ENCODE measurements around the gene RHBDL3. TPM values are rescaled to one million over a fixed set of nuclear protein-coding genes. Genes with fewer than 3 reads are reported as not detected.

The RHBDL3 gene
- total RNA-seq, 1 donor from 2014 or later, result 124 TPM

GRCh38 chr17:32331243-32332040, 65.8 kb downstream of the RHBDL3 start:
- H3K36me3 Mint-ChIP-seq (ENCODE audit: unreplicated experiment), result no peaks in the 10 kb centered on the region
- H3K9me3 Mint-ChIP-seq (ENCODE audit: unreplicated experiment), result no peaks in the 10 kb centered on the region
- H3K27ac Mint-ChIP-seq (ENCODE audit: unreplicated experiment), result no peak overlapping the region
- peaks cover 1% of the 10 kb centered on the region for H3K4me1 Mint-ChIP-seq (ENCODE audit: low read depth, unreplicated experiment)
- H3K4me3 Mint-ChIP-seq (ENCODE audit: unreplicated experiment), result no peak overlapping the region
- no peaks in the 10 kb centered on the region for H3K27me3 Mint-ChIP-seq (ENCODE audit: unreplicated experiment)
- no peak for TF ChIP-seq CTCF (IDR thresholded peaks at IDR 0.05; ENCODE audit: partially characterized antibody, unreplicated experiment)
- DNase-seq, result no peak

- TF ChIP-seq CTCF (IDR thresholded peaks at IDR 0.05; ENCODE audit: partially characterized antibody, unreplicated experiment), result no peak
- Mint-ChIP-seq H3K4me3 (ENCODE audit: unreplicated experiment) (no peak overlapping the region), H3K36me3 (ENCODE audit: unreplicated experiment) (no peaks in the 10 kb centered on the region), H3K9me3 (ENCODE audit: unreplicated experiment) (no peaks in the 10 kb centered on the region), H3K27ac (ENCODE audit: unreplicated experiment) (no peak overlapping the region), H3K4me1 (ENCODE audit: low read depth, unreplicated experiment) (peaks cover 1% of the 10 kb centered on the region), H3K27me3 (ENCODE audit: unreplicated experiment) (no peaks in the 10 kb centered on the region)
- DNase-seq, result no peak
These were observed 67.6 kb downstream of the RHBDL3 start for GRCh38 chr17:32333187-32333586.

- no peak for DNase-seq
- Mint-ChIP-seq H3K9me3 (ENCODE audit: unreplicated experiment) (no peaks in the 10 kb centered on the region), H3K36me3 (ENCODE audit: unreplicated experiment) (no peaks in the 10 kb centered on the region), H3K27ac (ENCODE audit: unreplicated experiment) (no peak overlapping the region), H3K4me3 (ENCODE audit: unreplicated experiment) (no peak overlapping the region), H3K27me3 (ENCODE audit: unreplicated experiment) (no peaks in the 10 kb centered on the region), H3K4me1 (ENCODE audit: low read depth, unreplicated experiment) (peaks cover 1% of the 10 kb centered on the region)
- TF ChIP-seq CTCF (IDR thresholded peaks at IDR 0.05; ENCODE audit: partially characterized antibody, unreplicated experiment), result no peak
These were observed 69.4 kb downstream of the RHBDL3 start for GRCh38 chr17:32335046-32335445.

- Mint-ChIP-seq H3K4me1 (ENCODE audit: low read depth, unreplicated experiment) (no peaks in the 10 kb centered on the region), H3K27me3 (ENCODE audit: unreplicated experiment) (no peaks in the 10 kb centered on the region), H3K4me3 (ENCODE audit: unreplicated experiment) (no peak overlapping the region), H3K27ac (ENCODE audit: unreplicated experiment) (no peak overlapping the region), H3K9me3 (ENCODE audit: unreplicated experiment) (no peaks in the 10 kb centered on the region), H3K36me3 (ENCODE audit: unreplicated experiment) (no peaks in the 10 kb centered on the region)
- TF ChIP-seq CTCF (IDR thresholded peaks at IDR 0.05; ENCODE audit: partially characterized antibody, unreplicated experiment), result no peak
- DNase-seq, result no peak
These were observed 70.1 kb downstream of the RHBDL3 start for GRCh38 chr17:32335687-32336086.

- DNase-seq, result no peak
- Mint-ChIP-seq H3K27me3 (ENCODE audit: unreplicated experiment) (no peaks in the 10 kb centered on the region), H3K27ac (ENCODE audit: unreplicated experiment) (peak overlapping the region; percentile 94), H3K9me3 (ENCODE audit: unreplicated experiment) (peaks cover 3% of the 10 kb centered on the region), H3K4me1 (ENCODE audit: low read depth, unreplicated experiment) (peaks cover 6% of the 10 kb centered on the region), H3K36me3 (ENCODE audit: unreplicated experiment) (no peaks in the 10 kb centered on the region), H3K4me3 (ENCODE audit: unreplicated experiment) (peak overlapping the region; percentile 98)
- no peak for TF ChIP-seq CTCF (IDR thresholded peaks at IDR 0.05; ENCODE audit: partially characterized antibody, unreplicated experiment)
These were observed 75.7 kb downstream of the RHBDL3 start for GRCh38 chr17:32341141-32341856.

All from glutamatergic neuron (in vitro differentiated cells).